Ishikawa (cell line): ENCODE data around the gene LUC7L3.

ENCODE experiments used
- CEBPB ChIP-seq: IDR thresholded peaks from 2 replicates; pipeline ENCODE4 v1.6.1; 2012
- CREB1 ChIP-seq: IDR thresholded peaks from 2 replicates; pipeline ENCODE4 v1.6.1; 2012; ENCODE audit warnings: low read depth
- EGR1 ChIP-seq: IDR thresholded peaks from 2 replicates; pipeline ENCODE4 v1.6.1; 2012
- EP300 ChIP-seq: IDR thresholded peaks from 2 replicates; pipeline ENCODE4 v1.6.1; 2012; ENCODE audit warnings: borderline replicate concordance
- FOXM1 ChIP-seq: IDR thresholded peaks from 2 replicates; pipeline ENCODE4 v1.6.1; 2012; ENCODE audit warnings: low read depth, borderline replicate concordance
- NFIC ChIP-seq: IDR thresholded peaks from 2 replicates; pipeline ENCODE4 v1.6.1; 2012
- RAD21 ChIP-seq: IDR thresholded peaks from 2 replicates; pipeline ENCODE4 v1.6.1; 2012; ENCODE audit warnings: low read depth
- TCF12 ChIP-seq: IDR thresholded peaks from 2 replicates; pipeline ENCODE4 v1.6.1; 2012; ENCODE audit warnings: low read depth
- TEAD4 ChIP-seq: IDR thresholded peaks from 2 replicates; pipeline ENCODE4 v1.6.1; 2012
- YY1 ChIP-seq: IDR thresholded peaks from 2 replicates; pipeline ENCODE4 v1.6.1; 2012; ENCODE audit warnings: low read depth
- ZBTB7A ChIP-seq: IDR thresholded peaks from 2 replicates; pipeline ENCODE4 v1.6.1; 2012; ENCODE audit warnings: low read depth
- TF ChIP-seq, protein P1 (sequence below): IDR thresholded peaks from 2 replicates; pipeline ENCODE4 v1.6.1; 2012
- TF ChIP-seq, protein P2 (sequence below): IDR thresholded peaks from 2 replicates; pipeline ENCODE4 v1.6.1; 2012
- TF ChIP-seq, protein P3 (sequence below): IDR thresholded peaks from 2 replicates; pipeline ENCODE4 v1.6.1; 2012; ENCODE audit warnings: low read depth, mild to moderate bottlenecking

LUC7L3 gene

DNA sequence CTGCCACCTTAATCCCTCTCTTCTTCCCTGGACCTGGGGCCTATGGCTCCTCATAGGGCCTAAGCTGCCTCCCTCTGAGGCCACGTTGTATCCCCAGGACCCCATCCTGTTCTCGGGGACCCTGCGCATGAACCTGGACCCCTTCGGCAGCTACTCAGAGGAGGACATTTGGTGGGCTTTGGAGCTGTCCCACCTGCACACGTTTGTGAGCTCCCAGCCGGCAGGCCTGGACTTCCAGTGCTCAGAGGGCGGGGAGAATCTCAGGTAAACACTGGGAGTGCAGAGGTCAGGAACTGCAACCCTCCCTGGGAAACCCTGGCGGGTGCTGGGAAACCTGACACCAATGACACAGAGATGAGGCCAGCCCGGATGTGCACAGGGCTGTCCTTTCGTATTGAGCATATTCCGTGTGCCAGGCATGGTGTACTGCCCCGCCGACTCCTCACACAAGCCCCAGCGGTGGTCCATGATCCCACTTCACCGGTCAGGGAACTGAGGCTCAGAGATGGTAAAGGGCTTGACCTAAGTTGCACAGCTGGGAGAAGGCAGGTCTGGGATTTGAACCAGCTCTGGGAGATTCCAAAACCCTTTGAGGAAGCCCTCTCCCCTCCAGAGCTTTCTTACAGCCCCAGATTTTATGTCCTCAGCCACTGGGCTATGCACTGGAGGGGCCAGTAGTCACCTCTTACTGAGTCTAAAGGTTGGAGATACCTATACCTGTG, 34.6 kb upstream of the LUC7L3 start:
- TF ChIP-seq TCF12 (peak; percentile 40; the same call in 1 of the 2 replicates), NFIC (no peak)

DNA sequence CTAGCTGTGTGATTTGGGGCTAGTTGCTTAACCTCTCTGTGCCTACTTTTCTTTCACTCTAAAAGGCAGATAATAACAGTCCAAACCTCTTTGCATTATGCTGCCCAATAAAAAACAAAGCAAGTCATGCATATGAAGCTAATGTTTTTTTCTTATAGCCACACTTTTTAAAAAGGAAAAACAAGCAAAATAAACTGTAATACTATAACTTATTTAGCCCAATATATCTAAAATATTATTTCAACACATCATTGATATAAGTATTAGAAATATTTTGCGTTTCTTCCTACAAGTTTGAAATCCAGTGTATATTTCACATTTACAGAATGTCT, 34.1 kb upstream of the LUC7L3 start:
- TF ChIP-seq CREB1, result no peak
- TF ChIP-seq, protein P1, sequence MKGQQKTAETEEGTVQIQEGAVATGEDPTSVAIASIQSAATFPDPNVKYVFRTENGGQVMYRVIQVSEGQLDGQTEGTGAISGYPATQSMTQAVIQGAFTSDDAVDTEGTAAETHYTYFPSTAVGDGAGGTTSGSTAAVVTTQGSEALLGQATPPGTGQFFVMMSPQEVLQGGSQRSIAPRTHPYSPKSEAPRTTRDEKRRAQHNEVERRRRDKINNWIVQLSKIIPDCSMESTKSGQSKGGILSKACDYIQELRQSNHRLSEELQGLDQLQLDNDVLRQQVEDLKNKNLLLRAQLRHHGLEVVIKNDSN, result no peak
- TF ChIP-seq, protein P2, sequence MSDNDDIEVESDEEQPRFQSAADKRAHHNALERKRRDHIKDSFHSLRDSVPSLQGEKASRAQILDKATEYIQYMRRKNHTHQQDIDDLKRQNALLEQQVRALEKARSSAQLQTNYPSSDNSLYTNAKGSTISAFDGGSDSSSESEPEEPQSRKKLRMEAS, result no peak
- TF ChIP-seq, protein P3, sequence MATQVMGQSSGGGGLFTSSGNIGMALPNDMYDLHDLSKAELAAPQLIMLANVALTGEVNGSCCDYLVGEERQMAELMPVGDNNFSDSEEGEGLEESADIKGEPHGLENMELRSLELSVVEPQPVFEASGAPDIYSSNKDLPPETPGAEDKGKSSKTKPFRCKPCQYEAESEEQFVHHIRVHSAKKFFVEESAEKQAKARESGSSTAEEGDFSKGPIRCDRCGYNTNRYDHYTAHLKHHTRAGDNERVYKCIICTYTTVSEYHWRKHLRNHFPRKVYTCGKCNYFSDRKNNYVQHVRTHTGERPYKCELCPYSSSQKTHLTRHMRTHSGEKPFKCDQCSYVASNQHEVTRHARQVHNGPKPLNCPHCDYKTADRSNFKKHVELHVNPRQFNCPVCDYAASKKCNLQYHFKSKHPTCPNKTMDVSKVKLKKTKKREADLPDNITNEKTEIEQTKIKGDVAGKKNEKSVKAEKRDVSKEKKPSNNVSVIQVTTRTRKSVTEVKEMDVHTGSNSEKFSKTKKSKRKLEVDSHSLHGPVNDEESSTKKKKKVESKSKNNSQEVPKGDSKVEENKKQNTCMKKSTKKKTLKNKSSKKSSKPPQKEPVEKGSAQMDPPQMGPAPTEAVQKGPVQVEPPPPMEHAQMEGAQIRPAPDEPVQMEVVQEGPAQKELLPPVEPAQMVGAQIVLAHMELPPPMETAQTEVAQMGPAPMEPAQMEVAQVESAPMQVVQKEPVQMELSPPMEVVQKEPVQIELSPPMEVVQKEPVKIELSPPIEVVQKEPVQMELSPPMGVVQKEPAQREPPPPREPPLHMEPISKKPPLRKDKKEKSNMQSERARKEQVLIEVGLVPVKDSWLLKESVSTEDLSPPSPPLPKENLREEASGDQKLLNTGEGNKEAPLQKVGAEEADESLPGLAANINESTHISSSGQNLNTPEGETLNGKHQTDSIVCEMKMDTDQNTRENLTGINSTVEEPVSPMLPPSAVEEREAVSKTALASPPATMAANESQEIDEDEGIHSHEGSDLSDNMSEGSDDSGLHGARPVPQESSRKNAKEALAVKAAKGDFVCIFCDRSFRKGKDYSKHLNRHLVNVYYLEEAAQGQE, result no peak
- TF ChIP-seq EGR1, result no peak
- no peak for TF ChIP-seq CEBPB
- TF ChIP-seq TCF12, result no peak
- TF ChIP-seq EP300, result no peak
- TF ChIP-seq YY1, result no peak
- no peak for TF ChIP-seq NFIC
- no peak for TF ChIP-seq RAD21

DNA sequence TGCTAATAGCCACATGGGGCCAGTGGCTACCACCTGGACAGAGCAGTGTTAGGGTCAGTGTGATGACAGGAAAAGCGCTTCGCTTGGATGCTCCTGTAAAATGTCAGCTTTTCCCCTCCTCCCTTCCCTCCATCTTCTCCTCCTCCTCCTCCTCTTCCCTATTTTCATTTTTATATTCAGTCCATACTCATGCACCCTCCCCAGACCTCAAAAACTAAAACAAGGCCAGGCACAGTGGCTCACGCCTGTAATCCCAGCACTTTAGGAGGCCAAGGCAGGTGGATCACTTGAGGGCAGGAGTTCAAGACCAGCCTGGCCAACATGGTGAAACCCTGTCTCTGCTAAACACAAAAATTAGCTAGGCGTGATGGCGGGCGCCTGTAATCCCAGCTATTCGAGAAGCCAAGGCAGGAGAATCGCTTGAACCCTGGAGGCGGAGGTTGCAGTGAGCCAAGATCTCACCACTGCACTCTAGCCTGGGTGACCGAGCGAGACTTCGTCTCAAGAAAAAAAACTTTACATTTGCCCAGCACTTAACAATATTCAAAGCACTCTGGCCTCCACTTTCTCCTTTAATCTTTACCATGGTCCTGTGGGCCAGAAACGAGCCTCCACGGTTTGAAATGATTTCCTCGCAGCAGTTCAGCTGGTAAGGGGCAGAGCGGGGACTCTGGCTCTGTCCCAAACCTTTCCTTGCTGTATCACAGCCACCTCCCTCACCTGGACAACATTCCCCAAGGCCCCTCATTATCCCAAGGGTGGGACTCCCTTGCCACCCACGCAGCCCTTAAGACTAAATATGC, 33.5 kb upstream of the LUC7L3 start:
- TF ChIP-seq CREB1 (no peak), EGR1 (peak; percentile 94), FOXM1 (no peak), RAD21 (no peak)

DNA sequence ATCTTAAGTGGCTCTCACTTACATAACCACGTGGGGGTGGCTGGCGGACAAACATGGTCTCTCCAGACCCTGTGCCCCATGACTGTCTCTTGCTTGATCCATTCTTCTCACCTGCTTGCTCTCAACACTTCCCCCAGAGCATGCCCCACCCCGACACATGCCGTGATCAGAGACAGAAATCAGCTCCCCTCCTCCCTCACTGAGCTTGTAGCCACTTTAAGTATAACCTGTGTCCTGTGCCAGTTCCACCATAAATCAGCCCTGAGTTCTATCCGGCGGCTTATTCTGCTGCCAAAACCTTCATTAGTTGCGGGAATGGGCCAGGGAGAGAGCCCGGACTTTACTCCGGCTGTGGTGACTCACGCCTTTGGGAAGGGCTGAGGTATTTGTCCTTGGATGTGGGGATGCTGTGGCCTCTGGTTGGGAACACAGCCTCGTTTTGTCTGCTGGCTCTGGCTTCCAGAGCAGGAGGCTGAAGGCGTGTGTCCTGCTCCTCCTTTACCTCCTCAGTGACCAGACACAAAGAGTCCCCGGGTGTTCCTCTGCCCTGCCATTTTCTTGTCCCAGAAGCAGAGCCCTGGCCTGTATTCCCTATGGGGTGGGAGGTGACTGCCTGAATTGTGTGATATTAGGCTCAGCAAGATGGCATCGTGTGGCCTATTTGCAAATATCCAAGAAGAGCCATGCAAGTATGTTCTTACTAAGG, 32.8 kb upstream of the LUC7L3 start:
- peak; percentile 86 for TF ChIP-seq EP300
- no peak for TF ChIP-seq CREB1
- no peak for TF ChIP-seq YY1
- peak; percentile 88 for TF ChIP-seq NFIC
- peak; percentile 84 for TF ChIP-seq TCF12
- TF ChIP-seq ZBTB7A, result no peak
- TF ChIP-seq, protein P1, result 0 out of 2 replicates have a peak, but pooled peaks have one; percentile 15
- TF ChIP-seq RAD21, result 0 out of 2 replicates have a peak, but pooled peaks have one; percentile 4
- TF ChIP-seq, protein P2, result peak; percentile 54; the same call in 1 of the 2 replicates
- TF ChIP-seq FOXM1, result peak; percentile 63; the same call in 1 of the 2 replicates
- TF ChIP-seq CEBPB, result no peak; the same call in 1 of the 2 replicates
- TF ChIP-seq TEAD4, result peak; percentile 61

DNA sequence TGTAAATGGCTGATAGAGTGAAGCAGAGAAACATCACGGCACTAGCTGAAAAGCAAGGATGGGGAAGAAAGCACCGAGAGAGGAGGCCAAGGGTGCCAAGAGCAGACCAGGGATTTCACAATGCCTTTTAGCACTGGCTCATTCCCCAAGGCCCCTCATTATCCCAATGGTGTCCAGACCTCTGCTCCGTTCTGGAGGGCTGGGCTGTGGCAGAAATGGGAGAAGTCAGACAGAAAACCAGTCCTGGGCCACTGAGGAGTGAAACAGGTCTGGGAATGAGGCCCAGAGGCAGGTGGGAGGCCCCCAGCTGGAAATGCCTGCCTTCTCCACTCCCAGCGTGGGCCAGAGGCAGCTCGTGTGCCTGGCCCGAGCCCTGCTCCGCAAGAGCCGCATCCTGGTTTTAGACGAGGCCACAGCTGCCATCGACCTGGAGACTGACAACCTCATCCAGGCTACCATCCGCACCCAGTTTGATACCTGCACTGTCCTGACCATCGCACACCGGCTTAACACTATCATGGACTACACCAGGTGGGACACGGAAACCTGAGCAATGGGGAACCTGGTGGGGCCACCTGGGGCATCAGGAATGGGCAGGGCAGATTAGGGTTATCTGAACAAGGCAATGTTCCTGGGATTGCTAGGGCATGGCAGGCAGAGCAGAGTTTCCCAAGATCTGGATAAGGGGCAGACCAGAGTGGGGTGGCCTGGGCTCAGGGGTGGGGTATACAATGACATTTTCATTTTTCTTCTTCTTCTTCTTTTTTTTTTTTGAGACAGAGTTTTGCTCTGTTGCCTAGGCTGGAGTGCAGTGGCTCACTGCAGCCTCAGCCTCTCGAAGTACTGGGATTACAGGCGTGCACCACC, 32.0 kb upstream of the LUC7L3 start:
- peak; percentile 26; the same call in 1 of the 2 replicates for TF ChIP-seq CEBPB
- TF ChIP-seq, protein P1, result no peak
- TF ChIP-seq, protein P2, result peak; percentile 23; the same call in 1 of the 2 replicates

DNA sequence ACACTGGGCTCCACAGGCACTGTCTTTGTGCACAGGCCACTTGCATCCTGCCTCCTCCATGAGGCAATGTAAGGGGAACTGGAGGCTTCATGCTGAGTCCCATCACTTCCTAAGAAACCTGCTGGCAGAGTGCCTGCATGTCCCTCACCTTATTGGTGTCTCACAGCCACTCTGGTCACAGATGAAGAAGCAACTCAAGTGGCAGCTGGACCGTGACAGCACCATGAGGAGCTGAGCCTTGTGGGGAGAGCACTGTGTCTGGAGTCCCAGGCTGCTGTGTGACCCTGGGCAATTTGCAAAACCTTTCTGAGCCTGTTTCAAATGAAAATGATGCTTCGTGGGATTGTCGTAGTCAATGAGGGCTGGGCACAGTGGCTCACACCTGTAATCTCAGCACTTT, 31.2 kb upstream of the LUC7L3 start:
- TF ChIP-seq EGR1, result no peak
- peak; percentile 16; the same call in 1 of the 2 replicates for TF ChIP-seq NFIC
- TF ChIP-seq FOXM1, result no peak
- TF ChIP-seq, protein P3, result no peak
